H9 (cell line): ENCODE data around the gene GPD2. TPM values are rescaled to one million over a fixed set of nuclear protein-coding genes. Genes with fewer than 3 reads are reported as not detected.

Experiments
- DNase-seq: peaks from one replicate; pipeline ENCODE4 v3.0.0-alpha.2; 2017
- H2AFZ ChIP-seq: one replicate; pipeline ENCODE4 v1.6.1; 2013; ENCODE audit warnings: mild to moderate bottlenecking, low read length, control low read depth, moderate library complexity
- H2AK5ac ChIP-seq: 2 replicates; pipeline ENCODE4 v1.6.1; 2013; ENCODE audit warnings: low read length, control low read depth, mixed read lengths; ENCODE audit not compliant: insufficient read length
- H2BK120ac ChIP-seq: one replicate; pipeline ENCODE4 v1.6.1; 2013; ENCODE audit warnings: low read depth, mild to moderate bottlenecking, low read length, control low read depth, inconsistent platforms; ENCODE audit not compliant: poor library complexity, severe bottlenecking
- H2BK12ac ChIP-seq: 2 replicates; pipeline ENCODE4 v1.6.1; 2013; ENCODE audit warnings: low read length, control low read depth, mixed read lengths, low read depth; ENCODE audit not compliant: insufficient read length
- H2BK15ac ChIP-seq: 2 replicates; pipeline ENCODE4 v1.6.1; 2013; ENCODE audit warnings: low read depth, low read length, control low read depth
- H2BK20ac ChIP-seq: one replicate; pipeline ENCODE4 v1.6.1; 2013; ENCODE audit warnings: low read depth, mild to moderate bottlenecking, low read length, control low read depth, inconsistent platforms; ENCODE audit not compliant: poor library complexity, severe bottlenecking
- H2BK5ac ChIP-seq: 2 replicates; pipeline ENCODE4 v1.6.1; 2013; ENCODE audit warnings: low read length, control low read depth, mixed read lengths; ENCODE audit not compliant: insufficient read length
- H3K14ac ChIP-seq: 2 replicates; pipeline ENCODE4 v1.6.1; 2013; ENCODE audit warnings: low read length, control low read depth; ENCODE audit not compliant: insufficient read depth
- H3K18ac ChIP-seq: 2 replicates; pipeline ENCODE4 v1.6.1; 2013; ENCODE audit warnings: low read depth, mild to moderate bottlenecking, mixed read lengths, low read length, control low read depth; ENCODE audit not compliant: insufficient read length
- H3K23ac ChIP-seq: 2 replicates; pipeline ENCODE4 v1.6.1; 2013; ENCODE audit warnings: low read length, control low read depth, mixed read lengths, low read depth; ENCODE audit not compliant: insufficient read length
- H3K23me2 ChIP-seq: 2 replicates; pipeline ENCODE4 v1.6.1; 2013; ENCODE audit warnings: low read depth, mild to moderate bottlenecking, mixed read lengths, low read length, control low read depth; ENCODE audit not compliant: insufficient read length, poor library complexity, severe bottlenecking
- H3K27ac ChIP-seq: 2 replicates; pipeline ENCODE4 v1.5.1; 2013; ENCODE audit warnings: low read length, control low read depth, mixed read lengths, low read depth; ENCODE audit not compliant: insufficient read length
- H3K27me3 ChIP-seq: 2 replicates; pipeline ENCODE4 v1.6.1; 2013; ENCODE audit warnings: low read length, control low read depth, inconsistent platforms; ENCODE audit not compliant: insufficient read depth
- H3K4ac ChIP-seq: 2 replicates; pipeline ENCODE4 v1.6.1; 2013; ENCODE audit warnings: low read depth, mild to moderate bottlenecking, control low read depth, inconsistent platforms, low read length, moderate library complexity
- H3K4me1 ChIP-seq: 2 replicates; pipeline ENCODE4 v1.6.1; 2013; ENCODE audit warnings: low read length, control low read depth, inconsistent platforms; ENCODE audit not compliant: insufficient read depth
- H3K4me2 ChIP-seq: 2 replicates; pipeline ENCODE4 v1.6.1; 2013; ENCODE audit warnings: low read length, control low read depth, mixed read lengths; ENCODE audit not compliant: insufficient read length, insufficient read depth
- H3K56ac ChIP-seq: 2 replicates; pipeline ENCODE4 v1.6.1; 2013; ENCODE audit warnings: low read depth, mild to moderate bottlenecking, mixed read lengths, low read length, control low read depth; ENCODE audit not compliant: insufficient read length
- H3K79me1 ChIP-seq: 2 replicates; pipeline ENCODE4 v1.6.1; 2013; ENCODE audit warnings: low read depth, mild to moderate bottlenecking, moderate library complexity, low read length, control low read depth, inconsistent platforms; ENCODE audit not compliant: insufficient read depth, poor library complexity, severe bottlenecking
- H3K79me2 ChIP-seq: 2 replicates; pipeline ENCODE4 v1.6.1; 2013; ENCODE audit warnings: low read length, control low read depth, inconsistent platforms; ENCODE audit not compliant: insufficient read depth
- H3K9ac ChIP-seq: 2 replicates; pipeline ENCODE4 v1.6.1; 2013; ENCODE audit warnings: low read length, control low read depth, mixed read lengths; ENCODE audit not compliant: insufficient read length; ENCODE audit errors: extremely low read depth
- H3K9me3 ChIP-seq: one replicate; pipeline ENCODE4 v1.6.1; 2013; ENCODE audit warnings: low read depth, low read length, inconsistent platforms; ENCODE audit not compliant: control insufficient read depth
- H3T11ph ChIP-seq: one replicate; pipeline ENCODE4 v1.6.1; 2013; ENCODE audit warnings: mild to moderate bottlenecking, low read length, control low read depth, inconsistent platforms
- H4K20me1 ChIP-seq: one replicate; pipeline ENCODE4 v1.6.1; 2013; ENCODE audit not compliant: control insufficient read depth, insufficient read length, insufficient read depth
- H4K5ac ChIP-seq: 2 replicates; pipeline ENCODE4 v1.6.1; 2013; ENCODE audit warnings: low read depth, mild to moderate bottlenecking, mixed read lengths, low read length, control low read depth; ENCODE audit not compliant: insufficient read length
- H4K8ac ChIP-seq: replicated peaks from 2 replicates; pipeline ENCODE4 v1.6.1; 2013; ENCODE audit warnings: low read length, control low read depth, mixed read lengths, low read depth; ENCODE audit not compliant: insufficient read length
- H4K91ac ChIP-seq: 2 replicates; pipeline ENCODE4 v1.6.1; 2013; ENCODE audit warnings: low read depth, mild to moderate bottlenecking, moderate library complexity, mixed read lengths, low read length, control low read depth; ENCODE audit not compliant: insufficient read length
- H3K27ac Mint-ChIP-seq, 3 experiments: 2 replicates in 2 of 3; 3 replicates in 1 of 3; pipeline ENCODE4 v1.8.0; 2020 to 2021; ENCODE audit warnings: mixed read lengths in 3 of 3, mild to moderate bottlenecking in 1 of 3, moderate library complexity in 1 of 3
- H3K27me3 Mint-ChIP-seq: 2 replicates; pipeline ENCODE4 v1.8.0; 2021; ENCODE audit warnings: low read depth, mild to moderate bottlenecking, moderate library complexity, mixed read lengths
- H3K36me3 Mint-ChIP-seq, 3 experiments: 2 replicates in 2 of 3; 3 replicates in 1 of 3; pipeline ENCODE4 v1.8.0; 2020 to 2021; ENCODE audit warnings: low read depth in 3 of 3, mixed read lengths in 3 of 3; ENCODE audit not compliant: insufficient read depth in 1 of 3
- H3K4me1 Mint-ChIP-seq, 2 experiments: 2 replicates each; pipeline ENCODE4 v1.8.0; 2020; ENCODE audit warnings: mixed read lengths in 2 of 2
- H3K4me3 Mint-ChIP-seq, 2 experiments: 2 replicates in 1 of 2; 3 replicates in 1 of 2; pipeline ENCODE4 v1.8.0; 2020 to 2021; ENCODE audit warnings: mild to moderate bottlenecking in 2 of 2, mixed read lengths in 2 of 2, moderate library complexity in 1 of 2
- H3K9me3 Mint-ChIP-seq, 2 experiments: 2 replicates in 1 of 2; 3 replicates in 1 of 2; pipeline ENCODE4 v1.8.0; 2020; ENCODE audit warnings: mild to moderate bottlenecking in 2 of 2, mixed read lengths in 2 of 2, moderate library complexity in 1 of 2
- total RNA-seq: library from RNA; stranded (reverse); gene quantifications from 2 replicates; pipeline ENCODE4 v1.2.1, GENCODE V29; 2021
- TF ChIP-seq, protein P1 (sequence below): fragments of 200-600 bp; sonication (generic); conservative IDR thresholded peaks from 3 replicates; pipeline ENCODE4 v1.8.0; 2021; ENCODE audit warnings: antibody characterized with exemption, mild to moderate bottlenecking

GPD2 gene
- total RNA-seq, 1 experiment from 2014 or later = 46.0 TPM

DNA sequence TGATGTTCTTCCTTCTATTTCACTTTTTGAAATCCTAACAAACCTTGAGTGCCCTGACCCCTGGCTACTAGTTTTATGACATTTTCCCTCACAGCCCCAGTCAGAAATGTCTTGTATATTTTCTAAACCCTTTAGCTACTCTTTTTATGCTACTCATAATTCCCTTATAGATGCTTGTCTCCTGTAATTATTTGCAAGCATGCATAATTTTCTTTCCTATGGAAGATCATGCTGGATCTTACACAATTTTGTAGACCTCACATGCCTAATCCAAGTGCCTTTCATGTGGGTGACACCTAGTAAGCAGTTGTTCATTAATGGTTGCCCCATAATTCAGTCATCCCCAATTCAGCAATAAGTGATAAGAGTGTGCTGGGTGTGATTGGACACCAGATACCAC, 6.9 kb downstream of the GPD2 start:
- Histone ChIP-seq H3K4ac (no peak overlapping the region), H4K5ac (no peak overlapping the region), H3K56ac (no peak overlapping the region), H3K79me1 (peaks cover 5% of the 10 kb centered on the region), H2BK12ac (no peak overlapping the region), H2BK20ac (no peak overlapping the region), H4K91ac (no peak overlapping the region), H3T11ph (no peak overlapping the region), H3K4me1 (0 out of 2 replicates have a peak, but pooled peaks cover 3% of the 10 kb centered on the region), H2AK5ac (no peak overlapping the region), H4K20me1 (no peaks in the 10 kb centered on the region), H4K8ac (no peak overlapping the region), H3K14ac (no peak overlapping the region), H2BK5ac (no peak overlapping the region), H3K79me2 (peaks cover 5% of the 10 kb centered on the region; the same call in 1 of the 2 replicates), H2BK15ac (no peak overlapping the region), H2BK120ac (no peak overlapping the region), H3K9ac (no peak overlapping the region), H3K23me2 (no peaks in the 10 kb centered on the region), H3K18ac (no peak overlapping the region), H3K9me3 (no peaks in the 10 kb centered on the region), H2AFZ (no peak overlapping the region), H3K4me2 (no peak overlapping the region), H3K23ac (no peak overlapping the region), H3K27ac (no peak overlapping the region), H3K27me3 (no peaks in the 10 kb centered on the region)
- no peak for DNase-seq
- Mint-ChIP-seq H3K9me3 (no peaks in the 10 kb centered on the region), H3K27ac (no peak overlapping the region), H3K4me3 (no peak overlapping the region), H3K27me3 (no peaks in the 10 kb centered on the region), H3K36me3 (peaks cover 4 to 9% (median 7%) of the 10 kb centered on the region in 3 experiments; a peak in 6 of 7 replicates), H3K4me1 (peaks cover 11 to 15% of the 10 kb centered on the region in 2 experiments)
- TF ChIP-seq, protein P1, sequence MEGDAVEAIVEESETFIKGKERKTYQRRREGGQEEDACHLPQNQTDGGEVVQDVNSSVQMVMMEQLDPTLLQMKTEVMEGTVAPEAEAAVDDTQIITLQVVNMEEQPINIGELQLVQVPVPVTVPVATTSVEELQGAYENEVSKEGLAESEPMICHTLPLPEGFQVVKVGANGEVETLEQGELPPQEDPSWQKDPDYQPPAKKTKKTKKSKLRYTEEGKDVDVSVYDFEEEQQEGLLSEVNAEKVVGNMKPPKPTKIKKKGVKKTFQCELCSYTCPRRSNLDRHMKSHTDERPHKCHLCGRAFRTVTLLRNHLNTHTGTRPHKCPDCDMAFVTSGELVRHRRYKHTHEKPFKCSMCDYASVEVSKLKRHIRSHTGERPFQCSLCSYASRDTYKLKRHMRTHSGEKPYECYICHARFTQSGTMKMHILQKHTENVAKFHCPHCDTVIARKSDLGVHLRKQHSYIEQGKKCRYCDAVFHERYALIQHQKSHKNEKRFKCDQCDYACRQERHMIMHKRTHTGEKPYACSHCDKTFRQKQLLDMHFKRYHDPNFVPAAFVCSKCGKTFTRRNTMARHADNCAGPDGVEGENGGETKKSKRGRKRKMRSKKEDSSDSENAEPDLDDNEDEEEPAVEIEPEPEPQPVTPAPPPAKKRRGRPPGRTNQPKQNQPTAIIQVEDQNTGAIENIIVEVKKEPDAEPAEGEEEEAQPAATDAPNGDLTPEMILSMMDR = no peak
